Fibroblast of lung (primary cell): Measurements from ENCODE around the gene CENPF. TPM values are rescaled to one million over a fixed set of nuclear protein-coding genes. Genes with fewer than 3 reads are reported as not detected.

Experiments used
- DNase-seq, 2 donors: peaks; one replicate each; pipeline versions ENCODE4 v3.0.0 to v3.0.0-alpha.2; 2010; ENCODE audit warnings: low read depth in 2 of 2
- H2AFZ ChIP-seq: 2 replicates; pipeline ENCODE4 v1.5.1; 2012; ENCODE audit warnings: low read length, control low read depth, inconsistent platforms
- H3K27ac ChIP-seq: 2 replicates; pipeline ENCODE4 v1.5.1; 2011; ENCODE audit warnings: low read length, control low read depth; ENCODE audit not compliant: insufficient read depth
- H3K27me3 ChIP-seq: 2 replicates; pipeline ENCODE4 v1.5.1; 2011; ENCODE audit warnings: mild to moderate bottlenecking, low read length; ENCODE audit not compliant: control insufficient read depth, insufficient read depth
- H3K36me3 ChIP-seq: 2 replicates; pipeline ENCODE4 v1.5.1; 2011; ENCODE audit warnings: low read length; ENCODE audit not compliant: control insufficient read depth, insufficient read depth
- H3K4me1 ChIP-seq: 2 replicates; pipeline ENCODE4 v1.5.1; 2011; ENCODE audit warnings: low read length; ENCODE audit not compliant: control insufficient read depth, insufficient read depth; ENCODE audit errors: extremely low read depth
- H3K4me2 ChIP-seq: 2 replicates; pipeline ENCODE4 v1.5.1; 2011; ENCODE audit warnings: low read length, control low read depth; ENCODE audit not compliant: insufficient read depth; ENCODE audit errors: extremely low read depth
- H3K4me3 ChIP-seq, 4 experiments: fragments of 200-600 bp in 1 of 4; sonication (generic) in 1 of 4; replicated peaks in 1 of 4; 2 replicates each; pipeline ENCODE4 v1.5.1; 2011 to 2016; ENCODE audit warnings: low read length in 4 of 4, low read depth in 3 of 4, mild to moderate bottlenecking in 3 of 4, control low read depth in 2 of 4, inconsistent platforms in 1 of 4, mixed read lengths in 1 of 4; ENCODE audit not compliant: insufficient read depth in 1 of 4; ENCODE audit errors: control extremely low read depth in 1 of 4
- H3K79me2 ChIP-seq: 2 replicates; pipeline ENCODE4 v1.5.1; 2012; ENCODE audit warnings: mild to moderate bottlenecking, low read length, inconsistent platforms; ENCODE audit not compliant: control insufficient read depth, insufficient read depth
- H3K9ac ChIP-seq: 2 replicates; pipeline ENCODE4 v1.5.1; 2011; ENCODE audit warnings: mild to moderate bottlenecking, low read length, control low read depth; ENCODE audit not compliant: insufficient read depth
- H3K9me3 ChIP-seq: 2 replicates; pipeline ENCODE4 v1.5.1; 2012; ENCODE audit warnings: low read depth, low read length; ENCODE audit not compliant: control insufficient read depth, insufficient read depth
- H4K20me1 ChIP-seq: 2 replicates; pipeline ENCODE4 v1.5.1; 2011; ENCODE audit warnings: low read length; ENCODE audit not compliant: control insufficient read depth, insufficient read depth; ENCODE audit errors: extremely low read depth
- CTCF ChIP-seq, 2 donors: IDR thresholded peaks in 1 of 2; conservative IDR thresholded peaks in 1 of 2; 1 replicate in 1 of 2; 2 replicates in 1 of 2; pipeline ENCODE4 v1.5.1; 2011 to 2012; ENCODE audit warnings: low read length in 2 of 2, control low read depth in 1 of 2, inconsistent platforms in 1 of 2, low read depth in 1 of 2, mild to moderate bottlenecking in 1 of 2
- EZH2 ChIP-seq: IDR thresholded peaks from 2 replicates; pipeline ENCODE4 v1.5.1; 2012; ENCODE audit warnings: low read length, control low read depth, mild to moderate bottlenecking; ENCODE audit errors: missing control alignments
- polyA minus RNA-seq: library from RNA; depleted of rRNA, polyadenylated mRNA; stranded (reverse); fragments of >200 nt; gene quantifications from 2 replicates; pipeline ENCODE4 v1.2.3, GENCODE V29; 2011; ENCODE audit warnings: low replicate concordance
- polyA plus RNA-seq, 2 donors: library from polyadenylated mRNA; depleted of rRNA in 1 of 2; stranded (reverse) in 1 of 2; unstranded in 1 of 2; fragments of >200 nt; gene quantifications; 2 replicates each; pipeline ENCODE4 v1.2.1, GENCODE V29; 2011 to 2012; ENCODE audit warnings: missing spikeins in 1 of 2
- total RNA-seq: library from RNA; depleted of rRNA; stranded (reverse); fragments of >200 nt; gene quantifications from 2 replicates; pipeline ENCODE4 v1.2.1, GENCODE V29; 2014

CENPF gene
- total RNA-seq (2.3 and 13.2 TPM in 2 replicates), polyA plus RNA-seq (12.0 and 41.1 TPM in 2 replicates), polyA minus RNA-seq (2.6 and 3.4 TPM in 2 replicates)
- 8.2 and 43.0 TPM in 2 replicates for polyA plus RNA-seq (2012)

GRCh38 chr1:214602764-214603657, at the start of gene CENPF:
Gene CENPF, plus strand, starts transcription at chr1:214603195. Its CDS starts 10,560 bp downstream, at chr1:214613755.
- TF ChIP-seq CTCF (conservative IDR thresholded peaks at IDR 0.05 in 1 of 2, IDR thresholded peaks at IDR 0.05 in 1 of 2; ENCODE audit: low read depth in 1 of 2, low read length in 2 of 2) (peak; percentile 10 to 30), EZH2 (no peak)
- Histone ChIP-seq H3K9me3 (no peaks in the 10 kb centered on the region), H3K36me3 (no peaks in the 10 kb centered on the region), H2AFZ (peak within 1 kb of the TSS; percentile 93), H3K79me2 (peaks cover 44% of the 10 kb centered on the region), H4K20me1 (no peaks in the 10 kb centered on the region), H3K27me3 (no peaks in the 10 kb centered on the region), H3K27ac (peak within 1 kb of the TSS; percentile 89), H3K9ac (peak within 1 kb of the TSS; percentile 73), H3K4me1 (peaks cover 5% of the 10 kb centered on the region), H3K4me2 (peak within 1 kb of the TSS; percentile 99), H3K4me3 (peak within 1 kb of the TSS; percentile 83 to 94 (median 84))
- peak; percentile 99 for DNase-seq

- Histone ChIP-seq H3K9me3 (no peaks in the 10 kb centered on the region), H3K4me2 (peak overlapping the region; percentile 58), H3K79me2 (no peaks in the 10 kb centered on the region), H3K9ac (no peak overlapping the region), H3K4me1 (peaks cover 9% of the 10 kb centered on the region), H2AFZ (peak overlapping the region; percentile 18), H3K27me3 (no peaks in the 10 kb centered on the region), H3K36me3 (no peaks in the 10 kb centered on the region), H3K27ac (peak overlapping the region; percentile 31), H4K20me1 (no peaks in the 10 kb centered on the region), H3K4me3 (no peak overlapping the region)
- DNase-seq = peak; percentile 69 to 97
- TF ChIP-seq EZH2 = no peak
- no peak for TF ChIP-seq CTCF (conservative IDR thresholded peaks at IDR 0.05 in 1 of 2, IDR thresholded peaks at IDR 0.05 in 1 of 2; ENCODE audit: low read depth in 1 of 2, low read length in 2 of 2)
Observed at GRCh38 chr1:214557952-214558735, 44.9 kb upstream of the CENPF start.

- Histone ChIP-seq H4K20me1 (no peaks in the 10 kb centered on the region), H3K4me3 (no peak overlapping the region), H3K4me2 (no peak overlapping the region), H3K36me3 (no peaks in the 10 kb centered on the region), H3K79me2 (no peaks in the 10 kb centered on the region), H3K4me1 (peaks cover 18% of the 10 kb centered on the region), H3K27me3 (no peaks in the 10 kb centered on the region), H3K9me3 (no peaks in the 10 kb centered on the region), H2AFZ (no peak overlapping the region), H3K9ac (no peak overlapping the region), H3K27ac (no peak overlapping the region)
- TF ChIP-seq EZH2 = no peak
- no peak for TF ChIP-seq CTCF (conservative IDR thresholded peaks at IDR 0.05 in 1 of 2, IDR thresholded peaks at IDR 0.05 in 1 of 2; ENCODE audit: low read depth in 1 of 2, low read length in 2 of 2)
- peak in 1 of 2 donors; percentile 83 for DNase-seq
Observed at GRCh38 chr1:214563881-214564280, 39.1 kb upstream of the CENPF start.
